GM19035 (cell line): Measurements from ENCODE around the gene SLC36A4.
"Not testable (repeated sequence)": the region's sequence is repeated elsewhere in the genome, so short reads cannot be mapped to it uniquely, and the experiment has no call there.

Experiments used
- ATAC-seq: cut with Tn5 transposase; IDR thresholded peaks from one replicate; pipeline ENCODE4 v1.9.1; 2021; ENCODE audit not compliant: unreplicated experiment

SLC36A4 gene

GRCh38 chr11:93197380-93198214 is at the start of gene SLC36A4:
Gene SLC36A4 (minus strand): TSS chr11:93197991. CDS start chr11:93197832, 159 bp downstream.
- ATAC-seq, result peak; percentile 89

GRCh38 chr11:93246790-93247189 is 49.0 kb upstream of the SLC36A4 start:
- not testable (repeated sequence) for ATAC-seq

- no peak for ATAC-seq
Observed at GRCh38 chr11:93244018-93244417, 46.2 kb upstream of the SLC36A4 start.

- ATAC-seq, result no peak
Observed at GRCh38 chr11:93239966-93240365, 42.2 kb upstream of the SLC36A4 start.

- no peak for ATAC-seq
Observed at GRCh38 chr11:93238956-93239355, 41.2 kb upstream of the SLC36A4 start.

GRCh38 chr11:93236741-93237675 is 39.2 kb upstream of the SLC36A4 start:
- ATAC-seq, result peak; percentile 64

- ATAC-seq, result peak; percentile 98
Observed at GRCh38 chr11:93234602-93235207, 36.9 kb upstream of the SLC36A4 start.

- ATAC-seq, result no peak
Observed at GRCh38 chr11:93229876-93230275, 32.1 kb upstream of the SLC36A4 start.

GRCh38 chr11:93225662-93226061 is 27.9 kb upstream of the SLC36A4 start:
- no peak for ATAC-seq

- ATAC-seq, result no peak
Observed at GRCh38 chr11:93221539-93221938, 23.7 kb upstream of the SLC36A4 start.

- ATAC-seq, result no peak
Observed at GRCh38 chr11:93220078-93220477, 22.3 kb upstream of the SLC36A4 start.

- ATAC-seq, result no peak
Observed at GRCh38 chr11:93219440-93219839, 21.6 kb upstream of the SLC36A4 start.

GRCh38 chr11:93216511-93217101 is 18.8 kb upstream of the SLC36A4 start:
- no peak for ATAC-seq

GRCh38 chr11:93213622-93214021 is 15.8 kb upstream of the SLC36A4 start:
- ATAC-seq, result no peak

GRCh38 chr11:93212094-93212493 is 14.3 kb upstream of the SLC36A4 start:
- ATAC-seq, result no peak

- ATAC-seq, result no peak
Observed at GRCh38 chr11:93209466-93209865, 11.7 kb upstream of the SLC36A4 start.

GRCh38 chr11:93208663-93209270 is 11.0 kb upstream of the SLC36A4 start:
- no peak for ATAC-seq

- no peak for ATAC-seq
Observed at GRCh38 chr11:93199616-93200015, 1.8 kb upstream of the SLC36A4 start.

GRCh38 chr11:93198215-93198845 is 539 bp upstream of the SLC36A4 start:
- ATAC-seq, result no peak

GRCh38 chr11:93196816-93197379 is 893 bp downstream of the SLC36A4 start:
- ATAC-seq, result peak; percentile 17
